ENCODE results near the gene GRIP1.

GRIP1 gene

GRCh38 chr12:66550626-66551025, 128.2 kb downstream of the GRIP1 start:
- DNase-seq (ENCODE audit: extremely low spot score), result no peak
- no peak for TF ChIP-seq CTCF (IDR thresholded peaks at IDR 0.05; ENCODE audit: control extremely low read depth, extremely low read depth, low read depth, missing control alignments)
- POLR2A ChIA-PET, result interaction anchor here (0.6 kb wide), 1 partner anchor 248 kb away, joined by 3 read pairs; no protein-coding TSS in a partner anchor
- CTCF ChIA-PET, result interaction anchor here (1.6 kb wide), 1 partner anchor 22 kb away, joined by 3 read pairs; no protein-coding TSS in a partner anchor

GRCh38 chr12:66549050-66549389, 129.9 kb downstream of the GRIP1 start:
- CTCF ChIA-PET, result interaction anchor here (0.7 to 2.2 kb wide), 8 partner anchors 9 to 279 kb away, joined by 3 to 6 read pairs (median 4); no protein-coding TSS in a partner anchor
- POLR2A ChIA-PET, result no interaction called here
- no peak for TF ChIP-seq CTCF (IDR thresholded peaks at IDR 0.05; ENCODE audit: control extremely low read depth, extremely low read depth, low read depth, missing control alignments)
- no peak for DNase-seq (ENCODE audit: extremely low spot score)

GRCh38 chr12:66548338-66549049, 130.4 kb downstream of the GRIP1 start:
- DNase-seq (ENCODE audit: extremely low spot score), result no peak
- ChIA-PET CTCF (interaction anchor here (0.7 to 2.2 kb wide), 10 partner anchors 8 to 279 kb away, joined by 3 to 6 read pairs (median 3); no protein-coding TSS in a partner anchor), POLR2A (no interaction called here)
- peak; percentile 36 for TF ChIP-seq CTCF (IDR thresholded peaks at IDR 0.05; ENCODE audit: control extremely low read depth, extremely low read depth, low read depth, missing control alignments)

GRCh38 chr12:66541426-66541825, 137.4 kb downstream of the GRIP1 start:
- ChIA-PET POLR2A (no interaction called here), CTCF (interaction anchor here (1.1 kb wide), 1 partner anchor 11 kb away, joined by 3 read pairs; no protein-coding TSS in a partner anchor)
- no peak for DNase-seq (ENCODE audit: extremely low spot score)
- TF ChIP-seq CTCF (IDR thresholded peaks at IDR 0.05; ENCODE audit: control extremely low read depth, extremely low read depth, low read depth, missing control alignments), result no peak

GRCh38 chr12:66539431-66539830, 139.4 kb downstream of the GRIP1 start:
- no peak for TF ChIP-seq CTCF (IDR thresholded peaks at IDR 0.05; ENCODE audit: control extremely low read depth, extremely low read depth, low read depth, missing control alignments)
- no peak for DNase-seq (ENCODE audit: extremely low spot score)
- CTCF ChIA-PET, result no interaction called here
- POLR2A ChIA-PET, result no interaction called here

GRCh38 chr12:66538970-66539369, 139.9 kb downstream of the GRIP1 start:
- CTCF ChIA-PET, result interaction anchor here (0.7 kb wide), 1 partner anchor 11 kb away, joined by 3 read pairs; no protein-coding TSS in a partner anchor
- no peak for DNase-seq (ENCODE audit: extremely low spot score)
- no peak for TF ChIP-seq CTCF (IDR thresholded peaks at IDR 0.05; ENCODE audit: control extremely low read depth, extremely low read depth, low read depth, missing control alignments)
- POLR2A ChIA-PET, result no interaction called here
